OCI-M2 (cell line): ENCODE results near the gene NRBP1.
A peak's percentile ranks its signal among the peaks of the same experiment; 100 is the strongest.
"Not testable (repeated sequence)": the region's sequence is repeated elsewhere in the genome, so short reads cannot be mapped to it uniquely, and the experiment has no call there.

Experiments
- DNase-seq: peaks from one replicate; lab custom pipeline; 2025; ENCODE audit not compliant: unreplicated experiment; lab: John Stamatoyannopoulos, UW

NRBP1 gene

GRCh38 chr2:27421660-27422250, 6.7 kb upstream of the NRBP1 start:
- no peak for DNase-seq

DNA sequence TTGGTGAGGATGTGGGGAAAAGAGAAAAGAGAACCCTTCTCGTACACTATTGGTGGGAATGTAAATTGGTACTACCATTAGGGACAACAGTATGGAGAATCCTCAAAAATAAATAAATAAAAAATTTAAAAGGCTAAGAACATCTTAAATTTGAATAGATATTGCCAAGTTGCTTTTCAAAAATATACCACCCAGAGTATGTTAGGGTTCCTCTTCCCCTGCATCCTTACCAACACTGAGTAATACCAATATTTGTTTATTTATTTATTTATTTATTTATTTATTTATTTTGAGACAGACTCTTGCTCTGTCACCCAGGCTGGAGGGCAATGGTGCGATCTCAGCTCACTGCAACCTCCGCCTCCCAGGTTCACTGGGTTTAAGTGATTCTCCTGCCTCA, 5.5 kb upstream of the NRBP1 start:
- DNase-seq = no peak

DNA sequence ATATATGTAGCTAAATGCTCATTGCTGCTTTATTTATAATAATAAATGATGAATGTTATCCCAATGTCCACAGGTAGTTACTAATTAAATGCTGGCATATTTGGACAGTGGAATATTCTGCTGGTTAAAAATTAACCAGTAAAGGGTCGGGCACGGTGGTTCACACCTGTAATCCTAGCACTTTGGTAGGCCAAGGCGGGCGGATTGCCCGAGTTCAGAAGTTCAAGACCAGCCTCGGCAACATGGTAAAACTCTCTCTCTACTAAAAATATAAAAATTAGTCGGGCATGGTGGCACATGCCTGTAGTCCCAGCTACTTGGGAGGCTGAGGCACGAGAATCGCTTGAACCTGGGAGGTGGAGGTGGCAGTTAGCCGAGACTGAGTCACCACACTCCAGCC, 3.4 kb upstream of the NRBP1 start:
- DNase-seq = not testable (repeated sequence)

GRCh38 chr2:27427863-27428212, 593 bp upstream of the NRBP1 start:
- peak; percentile 65 for DNase-seq

DNA sequence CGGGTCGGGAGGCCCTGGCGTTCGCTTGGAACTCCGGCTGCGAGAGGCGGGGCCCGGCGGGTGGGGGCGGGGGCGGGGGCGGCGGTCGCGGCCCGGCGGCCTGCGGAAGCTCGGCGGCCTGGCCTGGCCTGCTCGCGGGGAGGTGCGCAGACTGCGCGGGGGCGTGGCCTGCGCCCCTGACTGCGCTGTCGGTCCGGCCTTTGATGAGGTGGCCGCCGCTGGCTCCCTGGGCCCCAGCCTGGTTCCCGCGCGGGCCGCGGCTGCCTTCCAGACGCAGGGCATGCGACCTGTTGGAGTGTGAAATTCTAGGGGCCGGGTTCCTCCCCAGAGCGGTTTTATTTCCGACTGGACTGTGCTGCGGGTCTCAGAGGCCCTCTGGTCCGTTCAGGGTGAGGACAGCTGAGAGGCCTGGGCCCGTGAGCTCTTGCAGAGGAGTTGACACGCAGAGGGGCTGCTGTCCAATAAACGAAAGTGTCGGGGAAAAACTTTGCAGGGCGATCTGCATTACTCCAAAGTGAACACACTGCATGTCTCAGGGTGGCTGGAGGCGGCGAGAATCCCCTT, 629 bp downstream of the NRBP1 start:
- DNase-seq = no peak

DNA sequence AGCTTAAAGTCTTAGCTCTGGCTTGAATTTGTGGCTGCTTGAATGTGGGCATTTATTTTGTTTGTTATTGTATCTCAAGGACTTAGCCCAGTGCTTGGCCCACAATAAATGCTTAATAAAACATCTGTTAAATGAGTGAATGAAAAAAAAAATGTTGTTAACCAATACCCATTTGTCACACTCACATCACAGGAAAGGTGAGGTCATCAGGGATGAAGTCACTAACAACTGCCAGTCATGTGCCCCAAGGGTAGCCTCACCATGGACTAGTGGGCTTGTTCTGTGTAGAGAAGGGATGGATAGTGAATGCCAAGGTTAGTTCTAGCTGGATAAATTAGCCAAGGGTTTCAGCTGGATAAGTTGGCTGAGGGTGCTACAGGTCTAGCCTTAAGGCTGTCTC, 3.0 kb downstream of the NRBP1 start:
- DNase-seq = no peak

DNA sequence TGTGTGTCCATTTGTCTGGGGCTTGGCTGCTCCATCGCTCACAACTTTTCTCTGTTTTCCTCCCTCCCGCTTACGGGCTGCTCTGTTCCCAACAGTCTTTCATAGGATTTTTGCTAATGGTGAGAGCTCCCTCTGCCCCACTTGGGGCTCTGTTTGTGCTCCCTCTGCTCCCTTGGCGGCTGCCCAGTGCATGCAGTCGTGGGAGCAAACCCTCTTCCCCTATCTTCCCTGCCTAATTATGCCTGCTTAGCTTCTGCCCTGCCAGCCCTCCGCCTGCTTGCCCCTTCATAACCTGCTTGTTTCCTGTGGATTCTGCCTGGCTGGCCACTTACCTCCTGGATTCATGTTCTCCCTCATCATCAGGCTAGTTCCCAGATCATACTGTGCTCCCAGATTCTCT, 7.2 kb downstream of the NRBP1 start:
- no peak for DNase-seq

DNA sequence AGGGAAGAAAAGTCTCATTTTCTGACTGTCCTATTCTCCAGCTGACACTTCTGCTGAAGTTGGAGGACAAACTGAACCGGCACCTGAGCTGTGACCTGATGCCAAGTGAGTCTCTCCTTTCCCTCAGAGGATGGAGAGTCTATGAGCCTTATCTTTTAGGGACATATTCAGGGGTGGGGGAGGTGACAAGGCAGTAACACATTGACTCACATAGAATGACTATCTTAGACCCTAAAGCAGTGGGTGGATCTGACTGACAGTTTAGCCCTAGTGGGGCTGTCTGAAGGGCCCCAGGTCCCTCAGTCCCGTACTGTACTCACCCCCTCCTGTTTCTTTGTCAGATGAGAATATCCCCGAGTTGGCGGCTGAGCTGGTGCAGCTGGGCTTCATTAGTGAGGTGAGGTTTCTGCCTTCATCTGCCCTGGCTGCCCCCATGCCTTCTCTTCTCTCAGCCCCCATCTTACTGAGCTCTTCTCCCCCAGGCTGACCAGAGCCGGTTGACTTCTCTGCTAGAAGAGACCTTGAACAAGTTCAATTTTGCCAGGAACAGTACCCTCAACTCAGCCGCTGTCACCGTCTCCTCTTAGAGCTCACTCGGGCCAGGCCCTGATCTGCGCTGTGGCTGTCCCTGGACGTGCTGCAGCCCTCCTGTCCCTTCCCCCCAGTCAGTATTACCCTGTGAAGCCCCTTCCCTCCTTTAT, 12.9 kb downstream of the NRBP1 start:
- peak; percentile 17 for DNase-seq

GRCh38 chr2:27441958-27442919, 13.8 kb downstream of the NRBP1 start, which contains the start of gene KRTCAP3:
KRTCAP3 (plus strand) TSS chr2:27442381; CDS start chr2:27442413, 32 bp downstream.
- no peak for DNase-seq

- DNase-seq = no peak
Observed at GRCh38 chr2:27442920-27443282, 14.5 kb downstream of the NRBP1 start.

DNA sequence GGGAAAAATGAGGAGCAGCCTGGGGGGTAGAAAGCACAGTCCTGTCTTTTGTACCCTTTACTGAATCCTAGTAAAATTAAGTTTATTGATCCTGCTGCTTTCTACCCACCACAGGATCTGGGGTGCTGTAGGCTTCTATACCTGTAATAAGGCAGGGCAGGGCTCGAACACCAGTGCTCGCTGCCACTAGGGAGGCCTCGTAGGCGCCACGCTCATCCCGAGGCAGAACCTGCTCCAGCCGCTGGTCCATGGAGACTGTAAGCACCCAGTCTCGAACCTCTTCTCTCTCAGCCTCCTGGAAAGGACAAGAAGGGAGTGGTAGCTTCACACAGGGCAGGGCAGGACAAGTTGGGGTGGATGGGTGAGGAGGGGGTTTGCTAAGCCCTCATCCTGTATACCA, 16.7 kb downstream of the NRBP1 start:
- no peak for DNase-seq

GRCh38 chr2:27445615-27446014, 17.2 kb downstream of the NRBP1 start:
- no peak for DNase-seq

DNA sequence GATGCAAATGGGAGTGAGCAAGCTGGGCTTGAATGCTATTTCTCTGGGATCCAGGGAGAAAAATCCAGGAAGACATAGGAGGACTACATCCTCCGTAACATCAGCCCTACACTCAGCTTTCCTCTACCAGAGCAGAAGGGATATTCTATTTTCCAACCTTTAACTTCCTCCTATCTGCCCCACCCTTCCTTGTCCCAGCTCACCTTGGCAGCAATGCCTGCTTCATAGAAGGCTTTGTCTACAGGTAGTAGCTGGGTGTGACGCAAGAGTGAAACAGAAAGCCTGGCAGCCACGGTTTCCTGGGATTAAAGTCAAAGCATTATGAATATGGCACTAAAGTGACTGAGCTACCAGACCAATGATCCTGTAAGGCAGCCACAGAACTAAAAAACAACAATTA, 17.6 kb downstream of the NRBP1 start:
- no peak for DNase-seq

GRCh38 chr2:27448381-27448780, 19.9 kb downstream of the NRBP1 start:
- DNase-seq = no peak

DNA sequence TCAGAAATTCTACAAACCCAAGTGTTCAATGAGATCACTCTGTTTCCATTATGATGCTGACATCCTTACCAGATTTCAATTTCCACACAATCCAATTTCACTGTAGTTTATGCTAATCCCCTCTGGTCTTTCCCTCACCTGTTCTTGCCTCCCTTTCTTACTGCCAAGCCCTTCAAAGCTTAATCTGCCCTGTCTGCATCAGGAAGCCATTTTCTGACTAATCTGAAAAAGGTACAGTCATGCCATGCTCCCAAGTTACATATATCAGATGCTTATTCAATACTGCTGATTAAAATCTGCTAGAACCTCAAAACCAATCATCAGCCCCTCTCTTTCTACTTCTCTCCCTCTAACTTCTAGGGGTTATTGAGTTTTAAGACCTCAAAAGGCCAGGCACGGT, 22.7 kb downstream of the NRBP1 start:
- no peak for DNase-seq

- DNase-seq = no peak
Observed at GRCh38 chr2:27453968-27454367, 25.5 kb downstream of the NRBP1 start.

DNA sequence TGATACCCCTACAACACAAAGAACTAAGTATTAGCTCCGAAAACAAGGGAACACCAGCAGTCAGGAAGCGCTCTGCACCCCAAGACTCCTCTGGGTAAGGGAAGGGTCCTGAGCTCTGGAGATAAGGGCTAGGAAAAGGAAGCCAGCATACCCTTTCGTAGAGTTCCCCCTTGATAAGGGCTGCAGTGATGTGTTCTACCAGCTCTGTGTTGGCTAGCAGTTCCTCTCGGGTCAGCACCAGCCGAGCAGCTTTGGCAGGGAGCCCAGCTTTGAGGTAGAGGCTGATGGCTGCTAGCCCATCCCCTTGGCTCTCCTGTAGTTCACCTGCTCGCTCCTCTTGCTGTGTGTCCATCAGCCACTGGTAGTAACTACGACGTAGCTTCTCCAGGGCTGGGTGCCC, 32.7 kb downstream of the NRBP1 start:
- peak; percentile 66 for DNase-seq

- DNase-seq = no peak
Observed at GRCh38 chr2:27464443-27464842, 36.0 kb downstream of the NRBP1 start.

DNA sequence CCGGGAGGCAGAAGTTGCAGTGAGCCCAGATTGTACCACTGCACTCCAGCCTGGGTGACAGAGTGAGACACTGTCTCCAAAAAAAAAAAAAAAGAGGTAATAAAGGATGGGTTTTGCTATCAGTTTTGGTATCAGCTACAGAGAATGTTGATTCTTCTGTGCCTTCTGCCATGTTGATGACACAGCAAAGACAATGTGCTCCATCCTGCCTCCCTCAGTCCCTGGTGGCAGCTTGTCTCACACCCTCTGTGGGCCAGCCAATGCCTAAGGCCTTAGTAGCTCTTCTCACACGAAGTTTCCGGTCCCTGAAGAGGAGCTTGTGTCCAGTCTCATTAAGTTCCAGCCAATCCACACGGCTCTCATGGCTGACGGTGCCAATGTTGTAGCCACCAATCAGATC, 43.5 kb downstream of the NRBP1 start:
- no peak for DNase-seq

GRCh38 chr2:27485496-27485895, 57.1 kb downstream of the NRBP1 start:
- DNase-seq = no peak

DNA sequence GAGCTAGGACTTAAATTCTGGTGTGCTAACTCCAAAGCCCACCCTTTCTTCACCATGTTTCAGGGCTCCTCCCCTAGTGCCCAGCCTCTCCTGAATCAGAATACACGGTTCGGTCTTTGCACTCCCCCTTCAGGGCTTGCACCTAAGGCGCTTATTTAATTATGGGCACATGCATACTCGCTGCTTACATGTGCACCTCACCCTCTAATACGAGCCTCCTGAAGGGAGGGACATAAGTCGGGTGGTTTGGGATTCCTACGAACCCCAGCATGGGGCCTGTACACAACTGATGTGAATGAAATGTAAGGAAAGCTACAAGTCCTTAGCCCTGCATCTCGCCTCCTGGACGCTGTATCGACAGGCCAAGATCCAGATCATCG, 60.7 kb downstream of the NRBP1 start:
- DNase-seq = no peak
